Renal cortex interstitium (tissue), 15 donors: ENCODE results near the gene ALX4. TPM values are rescaled to one million over a fixed set of nuclear protein-coding genes. Genes with fewer than 3 reads are reported as not detected.

Experiments used
- DNase-seq, 11 donors: peaks; one replicate each; pipeline ENCODE4 v3.0.0-alpha.2; 2013; ENCODE audit warnings: low read depth in 9 of 11, low spot score in 4 of 11; ENCODE audit errors: extremely low read depth in 1 of 11
- long read RNA-seq, 16 experiments: transcript quantifications; one replicate each; lab custom pipeline, GENCODE V29; 2026
- polyA plus RNA-seq, 3 donors: library from polyadenylated mRNA; unstranded; fragments of 120-200 nt; gene quantifications; one replicate each; pipeline ENCODE4 v1.2.1, GENCODE V29; 2013; ENCODE audit not compliant: insufficient read length in 3 of 3

The ALX4 gene
- polyA plus RNA-seq = under 1 TPM; 0.12 to 0.39 (median 0.20) TPM
- long read RNA-seq, donor 1 = 0 reads
- long read RNA-seq, donor 2 = 0 reads
- long read RNA-seq, donor 3 = 0 reads
- long read RNA-seq, donor 4 = 0 reads
- long read RNA-seq, donor 5 = 0 reads
- long read RNA-seq, donor 6 = 0 reads
- long read RNA-seq, donor 7 = 0 reads
- long read RNA-seq, donor 8 = 0 reads
- long read RNA-seq, donor 9 = 0 reads
- long read RNA-seq, donor 10 = 0 reads
- long read RNA-seq, donor 11 = 0 reads
- long read RNA-seq, donor 12 = 0 reads
- long read RNA-seq, donor 13 = 0 reads
- long read RNA-seq, donor 14 = 0 reads
- long read RNA-seq, donor 15 = 0 reads
- long read RNA-seq, donor 16 = 0 reads

- DNase-seq = no peak
These were observed at the start of gene ALX4 for GRCh38 chr11:44309478-44310205. Gene ALX4 (minus strand): TSS chr11:44310139. CDS start chr11:44310062, 77 bp downstream.

- DNase-seq = no peak
These were observed 49.2 kb upstream of the ALX4 start for GRCh38 chr11:44359162-44359561.

- DNase-seq = no peak
These were observed 48.8 kb upstream of the ALX4 start for GRCh38 chr11:44358713-44359112.

- DNase-seq = no peak
These were observed 47.8 kb upstream of the ALX4 start for GRCh38 chr11:44357711-44358110.

- no peak for DNase-seq
These were observed 46.4 kb upstream of the ALX4 start for GRCh38 chr11:44356351-44356750.

- DNase-seq = no peak
These were observed 42.1 kb upstream of the ALX4 start for GRCh38 chr11:44351898-44352498.

- DNase-seq = no peak
These were observed 41.2 kb upstream of the ALX4 start for GRCh38 chr11:44351006-44351660.

- no peak for DNase-seq
These were observed 39.4 kb upstream of the ALX4 start for GRCh38 chr11:44349328-44349727.

GRCh38 chr11:44348721-44349120, 38.8 kb upstream of the ALX4 start:
- DNase-seq = no peak

GRCh38 chr11:44348114-44348513, 38.2 kb upstream of the ALX4 start:
- DNase-seq = no peak

- no peak for DNase-seq
These were observed 37.6 kb upstream of the ALX4 start for GRCh38 chr11:44347538-44347937.

GRCh38 chr11:44346983-44347382, 37.0 kb upstream of the ALX4 start:
- no peak for DNase-seq

GRCh38 chr11:44345781-44346180, 35.8 kb upstream of the ALX4 start:
- no peak for DNase-seq

- DNase-seq = no peak
These were observed 35.0 kb upstream of the ALX4 start for GRCh38 chr11:44344921-44345320.

GRCh38 chr11:44344423-44344820, 34.5 kb upstream of the ALX4 start:
- DNase-seq = no peak

- no peak for DNase-seq
These were observed 34.0 kb upstream of the ALX4 start for GRCh38 chr11:44343778-44344422.

GRCh38 chr11:44342616-44343015, 32.7 kb upstream of the ALX4 start:
- no peak for DNase-seq

- no peak for DNase-seq
These were observed 30.7 kb upstream of the ALX4 start for GRCh38 chr11:44340656-44341055.

GRCh38 chr11:44339530-44339883, 29.6 kb upstream of the ALX4 start:
- DNase-seq = no peak
